ENCODE results near the gene CYP2D6. TPM values are rescaled to one million over a fixed set of nuclear protein-coding genes. Genes with fewer than 3 reads are reported as not detected.
"Not testable (repeated sequence)": the region's sequence is repeated elsewhere in the genome, so short reads cannot be mapped to it uniquely, and the experiment has no call there.

The CYP2D6 gene
- total and polyA plus RNA-seq, 10 of the 15 experiments (the other 5 are each of a cell fraction or from before 2014, with no cell fraction given): 0.08 to 1.4 (median 0.39) TPM

- Histone ChIP-seq H3K4me2 (ENCODE audit: control insufficient read depth, insufficient read depth) (no peak overlapping the region), H3K27me3 (replicated peaks in 1 of 2; ENCODE audit: control insufficient read depth in 2 of 2, insufficient read depth in 2 of 2, low read length in 1 of 2) (no peaks in the 10 kb centered on the region), H3K36me3 (ENCODE audit: control insufficient read depth in 2 of 2, insufficient read depth in 2 of 2, low read length in 1 of 2) (no peaks in the 10 kb centered on the region), H4K20me1 (ENCODE audit: control insufficient read depth, insufficient read depth) (no peaks in the 10 kb centered on the region), H3K4me3 (no peak overlapping the region), H3K79me2 (ENCODE audit: control insufficient read depth, insufficient read depth, low read length) (no peaks in the 10 kb centered on the region), H3K9ac (ENCODE audit: control insufficient read depth, insufficient read depth, low read length) (no peak overlapping the region), H2AFZ (ENCODE audit: control insufficient read depth, low read depth, low read length) (no peak overlapping the region), H3K4me1 (ENCODE audit: control insufficient read depth, insufficient read depth, low read length) (no peaks in the 10 kb centered on the region), H3K9me3 (replicated peaks; ENCODE audit: control insufficient read depth, insufficient read depth, low read length) (no peaks in the 10 kb centered on the region), H3K27ac (ENCODE audit: control insufficient read depth, insufficient read depth) (no peak overlapping the region)
- 53% methylated on average over 8 of the region's 8 CpGs for WGBS (ENCODE audit: insufficient coverage, insufficient replicate concordance, low lambda C conversion rate, missing lambda C conversion rate)
- ATAC-seq (no peak), DNase-seq (ENCODE audit: low read depth, low spot score) (no peak), FAIRE-seq (no peak)
- TF ChIP-seq SREBF1 (IDR thresholded peaks at IDR 0.05; ENCODE audit: low read length) (no peak), GATAD2B (conservative IDR thresholded peaks at IDR 0.05; ENCODE audit: low read depth) (no peak), ZBED1 (IDR thresholded peaks at IDR 0.05; ENCODE audit: borderline replicate concordance) (no peak), TARDBP (IDR thresholded peaks at IDR 0.05; ENCODE audit: borderline replicate concordance) (no peak), MEF2B (IDR thresholded peaks at IDR 0.05; ENCODE audit: partially characterized antibody, poor library complexity, severe bottlenecking) (no peak), SREBF2 (IDR thresholded peaks at IDR 0.05; ENCODE audit: low read length) (no peak), SMC3 (IDR thresholded peaks at IDR 0.05; ENCODE audit: borderline replicate concordance, low read length) (no peak), BCL11A (IDR thresholded peaks at IDR 0.05; ENCODE audit: low read depth, low read length) (no peak), SIN3A (IDR thresholded peaks at IDR 0.05; ENCODE audit: low read depth, low read length) (no peak), CBX5 (IDR thresholded peaks at IDR 0.05; ENCODE audit: low read depth) (no peak), NFYB (IDR thresholded peaks at IDR 0.05; ENCODE audit: insufficient read depth, low read depth, low read length) (no peak)
- TF ChIP-seq, protein P1, sequence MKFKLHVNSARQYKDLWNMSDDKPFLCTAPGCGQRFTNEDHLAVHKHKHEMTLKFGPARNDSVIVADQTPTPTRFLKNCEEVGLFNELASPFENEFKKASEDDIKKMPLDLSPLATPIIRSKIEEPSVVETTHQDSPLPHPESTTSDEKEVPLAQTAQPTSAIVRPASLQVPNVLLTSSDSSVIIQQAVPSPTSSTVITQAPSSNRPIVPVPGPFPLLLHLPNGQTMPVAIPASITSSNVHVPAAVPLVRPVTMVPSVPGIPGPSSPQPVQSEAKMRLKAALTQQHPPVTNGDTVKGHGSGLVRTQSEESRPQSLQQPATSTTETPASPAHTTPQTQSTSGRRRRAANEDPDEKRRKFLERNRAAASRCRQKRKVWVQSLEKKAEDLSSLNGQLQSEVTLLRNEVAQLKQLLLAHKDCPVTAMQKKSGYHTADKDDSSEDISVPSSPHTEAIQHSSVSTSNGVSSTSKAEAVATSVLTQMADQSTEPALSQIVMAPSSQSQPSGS (IDR thresholded peaks at IDR 0.05; ENCODE audit: low read length): no peak
- intact Hi-C loops (cut with micrococcal nuclease; ENCODE audit: unreplicated experiment): no loop called here
- ChIA-PET RAD21 (ENCODE audit: unreplicated experiment) (interaction anchor here (0.7 kb wide), 1 partner anchor 351 kb away, joined by 5 read pairs; no protein-coding TSS in a partner anchor), CTCF (interaction anchor here (0.6 kb wide), 1 partner anchor 8 kb away, joined by 5 read pairs; no protein-coding TSS in a partner anchor), POLR2A (interaction anchor here (0.6 to 0.8 kb wide), 2 partner anchors 26 to 482 kb away, joined by 3 to 6 read pairs; no protein-coding TSS in a partner anchor), SMC1A (ENCODE audit: uncharacterized antibody, unreplicated experiment) (no interaction called here)
- in situ Hi-C loops (cut with MboI): no loop called here
- no TSS peak for BruUV-seq (replicated peaks)
These were observed 952 bp upstream of the CYP2D6 start for GRCh38 chr22:42131562-42131961.

GRCh38 chr22:42130182-42130581 lies 428 bp downstream of the CYP2D6 start:
- H3K9ac ChIP-seq (ENCODE audit: control insufficient read depth, insufficient read depth, low read length); FAIRE-seq; H3K27me3 ChIP-seq (replicated peaks in 1 of 2; ENCODE audit: control insufficient read depth in 2 of 2, insufficient read depth in 2 of 2, low read length in 1 of 2); in situ Hi-C loops (cut with MboI); intact Hi-C loops (cut with micrococcal nuclease; ENCODE audit: unreplicated experiment); H3K4me1 ChIP-seq (ENCODE audit: control insufficient read depth, insufficient read depth, low read length); H3K36me3 ChIP-seq (ENCODE audit: control insufficient read depth in 2 of 2, insufficient read depth in 2 of 2, low read length in 1 of 2); H3K27ac ChIP-seq (ENCODE audit: control insufficient read depth, insufficient read depth); SMC1A ChIA-PET (ENCODE audit: uncharacterized antibody, unreplicated experiment); H3K9me3 ChIP-seq (replicated peaks; ENCODE audit: control insufficient read depth, insufficient read depth, low read length); H3K4me2 ChIP-seq (ENCODE audit: control insufficient read depth, insufficient read depth); BruUV-seq (replicated peaks); RAD21 ChIA-PET (ENCODE audit: unreplicated experiment); H4K20me1 ChIP-seq (ENCODE audit: control insufficient read depth, insufficient read depth); DNase-seq (ENCODE audit: low read depth, low spot score); ATAC-seq; H3K4me3 ChIP-seq; CTCF ChIA-PET; H3K79me2 ChIP-seq (ENCODE audit: control insufficient read depth, insufficient read depth, low read length); POLR2A ChIA-PET; H2AFZ ChIP-seq (ENCODE audit: control insufficient read depth, low read depth, low read length): not testable (repeated sequence)
- 0% methylated on average over 1 of the region's 7 CpGs for WGBS (ENCODE audit: insufficient coverage, insufficient replicate concordance, low lambda C conversion rate, missing lambda C conversion rate)

All from GM12878 (cell line).